H9 (cell line): ENCODE measurements around the gene DEPDC5. TPM values are rescaled to one million over a fixed set of nuclear protein-coding genes. Genes with fewer than 3 reads are reported as not detected.

Experiments
- DNase-seq: peaks from one replicate; pipeline ENCODE4 v3.0.0-alpha.2; 2017
- H2AFZ ChIP-seq: one replicate; pipeline ENCODE4 v1.6.1; 2013; ENCODE audit warnings: mild to moderate bottlenecking, low read length, control low read depth, moderate library complexity
- H2AK5ac ChIP-seq: 2 replicates; pipeline ENCODE4 v1.6.1; 2013; ENCODE audit warnings: low read length, control low read depth, mixed read lengths; ENCODE audit not compliant: insufficient read length
- H2BK120ac ChIP-seq: one replicate; pipeline ENCODE4 v1.6.1; 2013; ENCODE audit warnings: low read depth, mild to moderate bottlenecking, low read length, control low read depth, inconsistent platforms; ENCODE audit not compliant: poor library complexity, severe bottlenecking
- H2BK12ac ChIP-seq: 2 replicates; pipeline ENCODE4 v1.6.1; 2013; ENCODE audit warnings: low read length, control low read depth, mixed read lengths, low read depth; ENCODE audit not compliant: insufficient read length
- H2BK15ac ChIP-seq: 2 replicates; pipeline ENCODE4 v1.6.1; 2013; ENCODE audit warnings: low read depth, low read length, control low read depth
- H2BK20ac ChIP-seq: one replicate; pipeline ENCODE4 v1.6.1; 2013; ENCODE audit warnings: low read depth, mild to moderate bottlenecking, low read length, control low read depth, inconsistent platforms; ENCODE audit not compliant: poor library complexity, severe bottlenecking
- H2BK5ac ChIP-seq: 2 replicates; pipeline ENCODE4 v1.6.1; 2013; ENCODE audit warnings: low read length, control low read depth, mixed read lengths; ENCODE audit not compliant: insufficient read length
- H3K14ac ChIP-seq: 2 replicates; pipeline ENCODE4 v1.6.1; 2013; ENCODE audit warnings: low read length, control low read depth; ENCODE audit not compliant: insufficient read depth
- H3K18ac ChIP-seq: 2 replicates; pipeline ENCODE4 v1.6.1; 2013; ENCODE audit warnings: low read depth, mild to moderate bottlenecking, mixed read lengths, low read length, control low read depth; ENCODE audit not compliant: insufficient read length
- H3K23ac ChIP-seq: 2 replicates; pipeline ENCODE4 v1.6.1; 2013; ENCODE audit warnings: low read length, control low read depth, mixed read lengths, low read depth; ENCODE audit not compliant: insufficient read length
- H3K23me2 ChIP-seq: 2 replicates; pipeline ENCODE4 v1.6.1; 2013; ENCODE audit warnings: low read depth, mild to moderate bottlenecking, mixed read lengths, low read length, control low read depth; ENCODE audit not compliant: insufficient read length, poor library complexity, severe bottlenecking
- H3K27ac ChIP-seq: 2 replicates; pipeline ENCODE4 v1.5.1; 2013; ENCODE audit warnings: low read length, control low read depth, mixed read lengths, low read depth; ENCODE audit not compliant: insufficient read length
- H3K27me3 ChIP-seq: 2 replicates; pipeline ENCODE4 v1.6.1; 2013; ENCODE audit warnings: low read length, control low read depth, inconsistent platforms; ENCODE audit not compliant: insufficient read depth
- H3K4ac ChIP-seq: 2 replicates; pipeline ENCODE4 v1.6.1; 2013; ENCODE audit warnings: low read depth, mild to moderate bottlenecking, control low read depth, inconsistent platforms, low read length, moderate library complexity
- H3K4me1 ChIP-seq: 2 replicates; pipeline ENCODE4 v1.6.1; 2013; ENCODE audit warnings: low read length, control low read depth, inconsistent platforms; ENCODE audit not compliant: insufficient read depth
- H3K4me2 ChIP-seq: 2 replicates; pipeline ENCODE4 v1.6.1; 2013; ENCODE audit warnings: low read length, control low read depth, mixed read lengths; ENCODE audit not compliant: insufficient read length, insufficient read depth
- H3K56ac ChIP-seq: 2 replicates; pipeline ENCODE4 v1.6.1; 2013; ENCODE audit warnings: low read depth, mild to moderate bottlenecking, mixed read lengths, low read length, control low read depth; ENCODE audit not compliant: insufficient read length
- H3K79me1 ChIP-seq: 2 replicates; pipeline ENCODE4 v1.6.1; 2013; ENCODE audit warnings: low read depth, mild to moderate bottlenecking, moderate library complexity, low read length, control low read depth, inconsistent platforms; ENCODE audit not compliant: insufficient read depth, poor library complexity, severe bottlenecking
- H3K79me2 ChIP-seq: 2 replicates; pipeline ENCODE4 v1.6.1; 2013; ENCODE audit warnings: low read length, control low read depth, inconsistent platforms; ENCODE audit not compliant: insufficient read depth
- H3K9ac ChIP-seq: 2 replicates; pipeline ENCODE4 v1.6.1; 2013; ENCODE audit warnings: low read length, control low read depth, mixed read lengths; ENCODE audit not compliant: insufficient read length; ENCODE audit errors: extremely low read depth
- H3K9me3 ChIP-seq: one replicate; pipeline ENCODE4 v1.6.1; 2013; ENCODE audit warnings: low read depth, low read length, inconsistent platforms; ENCODE audit not compliant: control insufficient read depth
- H3T11ph ChIP-seq: one replicate; pipeline ENCODE4 v1.6.1; 2013; ENCODE audit warnings: mild to moderate bottlenecking, low read length, control low read depth, inconsistent platforms
- H4K20me1 ChIP-seq: one replicate; pipeline ENCODE4 v1.6.1; 2013; ENCODE audit not compliant: control insufficient read depth, insufficient read length, insufficient read depth
- H4K5ac ChIP-seq: 2 replicates; pipeline ENCODE4 v1.6.1; 2013; ENCODE audit warnings: low read depth, mild to moderate bottlenecking, mixed read lengths, low read length, control low read depth; ENCODE audit not compliant: insufficient read length
- H4K8ac ChIP-seq: replicated peaks from 2 replicates; pipeline ENCODE4 v1.6.1; 2013; ENCODE audit warnings: low read length, control low read depth, mixed read lengths, low read depth; ENCODE audit not compliant: insufficient read length
- H4K91ac ChIP-seq: 2 replicates; pipeline ENCODE4 v1.6.1; 2013; ENCODE audit warnings: low read depth, mild to moderate bottlenecking, moderate library complexity, mixed read lengths, low read length, control low read depth; ENCODE audit not compliant: insufficient read length
- H3K27ac Mint-ChIP-seq, 3 experiments: 2 replicates in 2 of 3; 3 replicates in 1 of 3; pipeline ENCODE4 v1.8.0; 2020 to 2021; ENCODE audit warnings: mixed read lengths in 3 of 3, mild to moderate bottlenecking in 1 of 3, moderate library complexity in 1 of 3
- H3K27me3 Mint-ChIP-seq: 2 replicates; pipeline ENCODE4 v1.8.0; 2021; ENCODE audit warnings: low read depth, mild to moderate bottlenecking, moderate library complexity, mixed read lengths
- H3K36me3 Mint-ChIP-seq, 3 experiments: 2 replicates in 2 of 3; 3 replicates in 1 of 3; pipeline ENCODE4 v1.8.0; 2020 to 2021; ENCODE audit warnings: low read depth in 3 of 3, mixed read lengths in 3 of 3; ENCODE audit not compliant: insufficient read depth in 1 of 3
- H3K4me1 Mint-ChIP-seq, 2 experiments: 2 replicates each; pipeline ENCODE4 v1.8.0; 2020; ENCODE audit warnings: mixed read lengths in 2 of 2
- H3K4me3 Mint-ChIP-seq, 2 experiments: 2 replicates in 1 of 2; 3 replicates in 1 of 2; pipeline ENCODE4 v1.8.0; 2020 to 2021; ENCODE audit warnings: mild to moderate bottlenecking in 2 of 2, mixed read lengths in 2 of 2, moderate library complexity in 1 of 2
- H3K9me3 Mint-ChIP-seq, 2 experiments: 2 replicates in 1 of 2; 3 replicates in 1 of 2; pipeline ENCODE4 v1.8.0; 2020; ENCODE audit warnings: mild to moderate bottlenecking in 2 of 2, mixed read lengths in 2 of 2, moderate library complexity in 1 of 2
- WGBS: extraction: QIAGEN DNeasy Blood & Tissue Kit; methylation state at CpG from one replicate; pipeline ENCODE4 v1.1.7; 2013; ENCODE audit warnings: missing lambda C conversion rate, low lambda C conversion rate, mixed read lengths; ENCODE audit not compliant: insufficient read length; ENCODE audit errors: extremely low coverage; 5-methylcytosine and 5-hydroxymethylcytosine counted together
- total RNA-seq: library from RNA; stranded (reverse); gene quantifications from 2 replicates; pipeline ENCODE4 v1.2.1, GENCODE V29; 2021
- TF ChIP-seq, protein P1 (sequence below): fragments of 200-600 bp; sonication (generic); conservative IDR thresholded peaks from 3 replicates; pipeline ENCODE4 v1.8.0; 2021; ENCODE audit warnings: antibody characterized with exemption, mild to moderate bottlenecking

DEPDC5 gene
- total RNA-seq, 1 experiment from 2014 or later, result 29.2 TPM

DNA sequence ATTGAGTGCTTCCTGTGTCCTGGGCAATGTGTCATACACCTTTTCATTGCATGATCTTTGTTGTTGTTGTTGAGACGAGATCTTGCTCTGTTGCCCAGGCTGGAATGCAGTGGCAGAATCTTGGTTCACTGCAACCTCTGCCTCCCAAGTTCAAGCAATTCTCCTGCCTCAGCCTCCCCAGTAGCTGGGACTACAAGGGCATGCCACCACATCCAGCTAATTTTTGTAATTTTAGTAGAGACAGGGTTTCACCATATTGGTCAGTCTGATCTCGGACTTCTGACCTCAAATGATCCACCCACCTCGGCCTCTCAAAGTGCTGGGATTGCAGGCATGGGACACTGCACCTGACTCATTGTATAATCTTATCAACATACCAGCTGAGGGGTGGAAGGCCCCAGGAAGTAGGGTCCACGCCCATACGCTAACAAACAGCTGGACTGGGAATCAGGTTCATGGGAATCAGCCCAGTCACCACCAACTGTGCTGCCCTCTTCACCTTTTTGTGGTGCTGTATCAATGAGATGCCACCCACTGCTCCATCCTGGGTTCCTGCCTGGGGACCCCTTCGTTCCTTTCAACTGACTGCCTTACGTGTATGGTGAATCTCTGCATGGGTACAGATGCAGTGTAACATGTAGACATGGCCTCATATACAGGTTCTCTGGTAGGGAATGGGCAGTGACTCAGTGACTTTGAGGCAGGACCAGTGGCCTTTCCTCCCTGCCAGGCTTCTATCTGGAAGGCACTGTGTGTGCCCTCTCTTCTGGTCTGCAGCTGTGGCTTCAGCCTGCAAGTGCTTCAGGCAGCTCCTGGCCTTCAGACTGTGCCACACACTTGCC is 158.0 kb downstream of the DEPDC5 start:
- H2BK15ac ChIP-seq, result no peak overlapping the region
- no peak overlapping the region for H3K56ac ChIP-seq
- no peak overlapping the region for H2BK20ac ChIP-seq
- H3K4me3 Mint-ChIP-seq, result no peak overlapping the region
- DNase-seq, result no peak
- H3K27me3 Mint-ChIP-seq, result no peaks in the 10 kb centered on the region
- no peak overlapping the region for H2BK5ac ChIP-seq
- no peak overlapping the region for H4K91ac ChIP-seq
- peaks cover 0 to 5% of the 10 kb centered on the region in 2 experiments; a peak in 1 of 4 replicates for H3K4me1 Mint-ChIP-seq
- H3K27me3 ChIP-seq, result no peaks in the 10 kb centered on the region
- no CpG with 5 or more reads among the region's 7 CpGs for WGBS
- H3K18ac ChIP-seq, result no peak overlapping the region
- H2BK12ac ChIP-seq, result no peak overlapping the region
- no peak overlapping the region for H3K9ac ChIP-seq
- H3K27ac Mint-ChIP-seq, result peak overlapping the region in 1 of 3 experiments; percentile 79; a peak in 1 of 7 replicates
- H3K23me2 ChIP-seq, result no peaks in the 10 kb centered on the region
- no peak overlapping the region for H2AK5ac ChIP-seq
- no peaks in the 10 kb centered on the region; the same call in 1 of the 2 replicates for H3K4me1 ChIP-seq
- H3K14ac ChIP-seq, result no peak overlapping the region; the same call in 1 of the 2 replicates
- H3K79me1 ChIP-seq, result no peaks in the 10 kb centered on the region
- H3T11ph ChIP-seq, result no peak overlapping the region
- peaks cover 3 to 11% (median 11%) of the 10 kb centered on the region in 3 experiments; a peak in 6 of 7 replicates for H3K36me3 Mint-ChIP-seq
- TF ChIP-seq, protein P1, sequence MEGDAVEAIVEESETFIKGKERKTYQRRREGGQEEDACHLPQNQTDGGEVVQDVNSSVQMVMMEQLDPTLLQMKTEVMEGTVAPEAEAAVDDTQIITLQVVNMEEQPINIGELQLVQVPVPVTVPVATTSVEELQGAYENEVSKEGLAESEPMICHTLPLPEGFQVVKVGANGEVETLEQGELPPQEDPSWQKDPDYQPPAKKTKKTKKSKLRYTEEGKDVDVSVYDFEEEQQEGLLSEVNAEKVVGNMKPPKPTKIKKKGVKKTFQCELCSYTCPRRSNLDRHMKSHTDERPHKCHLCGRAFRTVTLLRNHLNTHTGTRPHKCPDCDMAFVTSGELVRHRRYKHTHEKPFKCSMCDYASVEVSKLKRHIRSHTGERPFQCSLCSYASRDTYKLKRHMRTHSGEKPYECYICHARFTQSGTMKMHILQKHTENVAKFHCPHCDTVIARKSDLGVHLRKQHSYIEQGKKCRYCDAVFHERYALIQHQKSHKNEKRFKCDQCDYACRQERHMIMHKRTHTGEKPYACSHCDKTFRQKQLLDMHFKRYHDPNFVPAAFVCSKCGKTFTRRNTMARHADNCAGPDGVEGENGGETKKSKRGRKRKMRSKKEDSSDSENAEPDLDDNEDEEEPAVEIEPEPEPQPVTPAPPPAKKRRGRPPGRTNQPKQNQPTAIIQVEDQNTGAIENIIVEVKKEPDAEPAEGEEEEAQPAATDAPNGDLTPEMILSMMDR, result no peak
- no peaks in the 10 kb centered on the region for H3K79me2 ChIP-seq
- H3K4me2 ChIP-seq, result no peak overlapping the region
- H4K20me1 ChIP-seq, result no peaks in the 10 kb centered on the region
- no peak overlapping the region for H4K8ac ChIP-seq
- no peak overlapping the region for H2BK120ac ChIP-seq
- H3K4ac ChIP-seq, result no peak overlapping the region
- no peak overlapping the region for H2AFZ ChIP-seq
- no peak overlapping the region for H3K27ac ChIP-seq
- no peaks in the 10 kb centered on the region for H3K9me3 Mint-ChIP-seq
- no peak overlapping the region for H3K23ac ChIP-seq
- no peak overlapping the region for H4K5ac ChIP-seq
- no peaks in the 10 kb centered on the region for H3K9me3 ChIP-seq
